CD4-positive, alpha-beta T cell treated with Interleukin-15 for 4 hours (primary cell): Measurements from ENCODE around the gene DNAJC12.
"Not testable (repeated sequence)": the region's sequence is repeated elsewhere in the genome, so short reads cannot be mapped to it uniquely, and the experiment has no call there.

Experiments
- DNase-seq: peaks from one replicate; pipeline ENCODE4 v3.0.0-alpha.2; 2020; ENCODE audit warnings: low spot score

Gene DNAJC12

DNA sequence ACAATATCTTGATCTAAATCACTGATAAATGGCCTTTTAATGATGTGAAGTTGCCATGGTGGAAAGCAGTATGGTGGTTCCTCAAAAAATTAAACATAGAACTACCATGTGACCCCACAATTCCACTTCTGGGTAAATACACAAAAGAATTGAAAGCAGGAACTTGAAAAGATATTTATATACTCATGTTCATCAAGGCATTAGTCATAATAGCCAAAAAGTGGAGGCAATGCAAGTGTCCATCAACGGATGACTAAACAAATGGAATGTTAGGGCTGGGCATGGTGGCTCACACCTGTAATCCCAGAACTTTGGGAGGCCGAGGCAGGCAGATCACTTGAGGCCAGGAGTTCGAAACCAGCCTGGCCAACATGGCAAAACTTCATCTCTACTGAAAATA lies 2.0 kb upstream of the DNAJC12 start:
- no peak for DNase-seq

DNA sequence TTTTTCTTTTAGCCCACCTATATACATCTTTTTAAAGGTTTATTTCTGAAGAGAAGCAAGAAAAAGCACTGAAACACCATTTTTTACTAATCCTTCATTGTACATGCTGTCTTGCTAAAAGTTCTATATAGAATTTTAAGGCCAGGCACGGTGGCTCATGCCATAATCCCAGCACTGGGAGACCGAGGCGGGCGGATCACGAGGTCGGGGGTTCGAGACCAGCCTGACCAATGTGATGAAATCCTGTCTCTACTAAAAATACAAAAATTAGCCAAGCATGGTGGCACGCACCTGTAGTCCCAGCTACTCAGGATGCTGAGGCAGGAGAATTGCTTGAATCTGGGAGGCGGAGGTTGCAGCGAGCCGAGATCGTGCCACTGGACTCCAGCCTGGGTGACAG lies 1.5 kb upstream of the DNAJC12 start:
- not testable (repeated sequence) for DNase-seq

DNA sequence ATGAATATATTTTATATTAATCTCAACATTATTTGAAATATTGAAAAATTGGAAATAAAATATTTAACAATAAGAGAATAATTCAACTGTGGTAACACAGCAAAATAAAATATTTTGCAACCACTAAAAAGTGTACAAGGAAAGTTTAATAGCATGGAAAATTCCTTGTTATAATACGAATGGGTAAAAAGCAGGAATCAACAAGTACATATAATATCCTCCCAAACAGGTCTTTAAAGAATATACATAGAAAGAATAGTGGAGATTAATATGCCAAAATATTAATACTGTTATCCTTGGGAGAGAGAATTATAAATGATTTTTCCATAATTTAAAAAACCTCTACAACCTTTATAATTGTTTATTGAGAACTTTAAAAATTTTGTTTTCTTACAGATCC lies 1.0 kb downstream of the DNAJC12 start:
- DNase-seq = no peak

DNA sequence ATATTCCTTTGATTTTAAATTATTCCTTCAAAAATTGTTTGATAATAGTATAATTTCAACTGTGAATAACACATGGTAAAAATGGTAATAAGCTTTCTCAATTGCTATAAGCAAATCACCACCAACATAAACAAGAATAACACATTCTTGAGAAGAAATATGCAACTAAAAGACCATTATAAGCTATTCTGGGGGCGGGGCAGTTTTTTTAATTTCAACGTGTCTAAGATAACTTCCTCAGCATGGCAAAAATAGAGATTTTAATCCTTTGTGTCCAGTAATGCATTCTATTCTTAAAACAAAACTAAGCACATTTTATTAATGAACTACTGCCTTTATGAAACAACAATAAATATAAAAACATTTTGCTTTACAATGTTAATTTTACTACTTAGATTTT lies 1.5 kb downstream of the DNAJC12 start:
- no peak for DNase-seq

DNA sequence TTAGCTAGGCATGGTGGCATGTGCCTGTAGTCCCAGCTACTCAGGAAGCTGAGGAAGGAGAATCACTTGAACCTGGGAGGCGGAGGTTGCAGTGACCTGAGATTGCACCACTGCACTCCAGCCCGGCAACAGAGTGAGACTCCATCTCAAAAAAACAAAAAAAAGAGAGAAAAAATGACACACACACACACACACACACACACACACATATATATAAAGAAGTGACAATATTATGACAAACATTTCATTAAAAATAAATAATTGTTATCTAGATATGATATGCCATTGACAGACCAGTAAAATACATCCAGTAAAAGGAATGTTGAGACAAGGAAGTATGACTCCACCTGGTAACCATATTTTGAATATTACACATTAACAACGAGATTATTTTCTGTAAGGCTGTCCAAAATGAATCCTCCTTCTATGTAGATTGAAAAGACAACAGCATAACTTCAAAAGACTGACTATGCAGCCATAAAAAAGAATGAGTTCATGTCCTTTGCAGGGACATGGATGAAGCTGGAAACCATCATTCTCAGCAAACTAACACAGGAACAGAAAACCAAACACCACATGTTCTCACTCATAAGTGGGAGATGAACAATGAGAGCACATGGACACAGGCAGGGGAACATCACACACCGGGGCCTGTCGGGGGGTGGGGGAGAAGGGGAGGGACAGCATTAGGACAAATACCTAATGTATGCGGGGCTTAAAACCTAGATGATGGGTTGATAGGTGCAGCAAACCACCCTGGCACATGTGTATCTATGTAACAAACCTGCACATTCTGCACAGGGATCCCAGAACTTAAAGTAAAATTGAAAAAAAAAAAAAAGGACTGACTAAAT lies 2.2 kb downstream of the DNAJC12 start:
- not testable (repeated sequence) for DNase-seq

DNA sequence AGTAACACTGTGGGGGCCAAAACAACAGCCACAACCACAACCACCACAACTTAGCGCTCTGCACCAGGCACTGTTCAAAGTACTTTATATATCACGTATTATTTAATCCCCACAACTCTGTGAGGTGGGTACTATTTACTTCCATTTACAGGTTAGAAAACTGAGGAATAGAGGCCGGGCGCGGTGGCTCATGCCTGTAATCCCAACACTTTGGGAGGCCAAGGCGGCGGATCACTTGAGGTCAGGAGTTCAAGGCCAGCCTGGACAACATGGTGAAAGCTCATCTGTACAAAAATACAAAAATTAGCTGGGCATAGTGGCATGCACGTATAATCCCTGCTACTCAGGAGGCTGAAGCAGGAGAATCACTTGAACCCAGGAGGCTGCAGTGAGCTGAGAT lies 3.6 kb downstream of the DNAJC12 start:
- DNase-seq = no peak

DNA sequence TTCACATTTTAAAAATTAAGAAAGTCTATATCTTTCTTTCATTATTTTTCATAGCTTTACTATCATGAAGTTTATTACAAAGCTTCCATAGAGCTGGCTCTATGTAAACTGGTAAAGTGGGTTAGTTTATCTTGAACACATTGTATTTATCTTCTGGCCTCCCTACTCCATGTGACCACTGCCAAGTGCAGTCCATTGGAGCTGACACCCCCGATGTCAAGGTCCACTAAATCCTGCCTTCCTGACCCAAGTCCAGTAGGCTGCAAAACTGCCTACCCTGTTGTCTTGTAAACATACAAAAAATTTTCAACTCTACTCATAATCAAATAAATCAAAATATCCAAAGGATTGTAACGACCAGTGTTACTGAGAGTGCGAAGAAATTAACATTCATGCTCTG lies 10.2 kb downstream of the DNAJC12 start:
- DNase-seq = no peak

GRCh38 chr10:67819768-67820204 lies 18.2 kb downstream of the DNAJC12 start:
- no peak for DNase-seq

DNA sequence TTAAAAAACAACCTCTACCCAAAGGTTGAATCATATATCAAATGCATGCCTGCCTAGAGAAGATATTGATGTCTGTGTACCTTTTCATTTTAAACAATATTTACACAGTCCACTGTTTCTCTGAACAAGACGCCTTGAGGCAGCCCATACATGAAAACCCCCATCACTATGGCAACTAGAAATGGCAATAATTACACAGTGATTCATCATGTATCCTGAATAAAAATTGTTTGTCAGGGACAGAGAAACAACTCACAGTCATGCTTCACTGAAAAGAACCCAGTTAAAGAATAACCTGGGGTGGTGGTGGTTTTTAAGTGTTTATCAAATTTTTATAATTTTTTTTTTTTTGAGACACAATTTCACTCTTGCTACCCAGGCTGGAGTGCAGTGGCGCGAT lies 19.7 kb downstream of the DNAJC12 start:
- DNase-seq = no peak

GRCh38 chr10:67816719-67817118 lies 21.3 kb downstream of the DNAJC12 start:
- DNase-seq = no peak

DNA sequence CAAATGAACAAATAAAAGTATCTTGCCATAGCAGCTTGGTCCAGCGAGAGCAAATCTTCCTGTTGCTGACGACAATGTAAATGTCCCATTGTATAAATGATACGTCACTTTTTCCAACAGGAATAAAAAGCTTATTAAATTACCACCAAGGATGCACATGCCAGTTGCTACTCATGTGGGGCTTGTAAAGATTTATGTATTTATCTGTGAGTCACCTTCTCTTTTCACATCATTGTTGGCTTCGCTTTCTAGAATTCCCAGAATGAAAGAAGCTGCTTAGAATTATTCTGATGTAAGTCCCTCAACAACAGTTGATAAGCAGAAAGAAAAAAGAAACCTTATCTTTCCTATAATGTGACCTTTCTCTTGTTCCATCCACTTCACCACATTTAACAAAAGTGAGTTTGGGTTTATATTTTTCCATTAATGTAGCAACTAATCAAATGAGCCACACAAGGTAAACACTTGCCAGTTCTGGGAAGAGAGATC lies 22.4 kb downstream of the DNAJC12 start:
- no peak for DNase-seq

DNA sequence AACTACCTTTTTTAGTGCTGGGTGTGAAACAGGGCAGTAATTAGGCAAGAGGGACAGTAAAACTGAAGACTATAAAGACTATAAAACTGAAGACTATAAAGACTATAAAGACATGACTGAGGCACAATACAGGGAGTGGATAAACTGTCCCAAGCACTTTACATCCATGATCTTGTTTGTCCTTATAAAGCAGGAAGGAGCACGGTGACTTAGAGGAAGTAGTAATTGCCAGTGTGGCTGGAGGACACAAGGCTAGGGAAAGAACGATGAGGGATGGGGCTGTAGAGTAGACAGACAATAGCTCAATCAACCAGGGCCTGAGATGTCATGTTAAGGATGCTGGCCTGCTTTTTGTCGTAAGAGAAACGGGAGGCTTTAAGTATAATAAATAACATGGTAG lies 26.0 kb downstream of the DNAJC12 start:
- no peak for DNase-seq

GRCh38 chr10:67809107-67809506 lies 28.9 kb downstream of the DNAJC12 start:
- no peak for DNase-seq

GRCh38 chr10:67808704-67809103 lies 29.3 kb downstream of the DNAJC12 start:
- DNase-seq = no peak

- no peak for DNase-seq
Observed at GRCh38 chr10:67807855-67808456, 30.0 kb downstream of the DNAJC12 start.

DNA sequence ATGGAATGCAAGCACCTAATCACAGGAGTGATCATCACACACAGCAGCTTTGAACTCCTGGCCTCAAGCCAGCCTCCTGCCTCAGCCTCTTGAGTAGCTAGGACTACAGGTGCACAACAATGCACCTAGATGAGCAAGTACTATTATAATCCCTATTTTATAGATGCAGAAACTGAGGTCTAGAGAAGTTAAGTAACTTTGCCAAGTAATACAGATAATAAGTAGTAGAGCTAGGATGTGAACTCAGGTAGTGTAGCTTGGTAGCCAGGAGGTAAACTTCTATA lies 33.7 kb downstream of the DNAJC12 start:
- DNase-seq = no peak

DNA sequence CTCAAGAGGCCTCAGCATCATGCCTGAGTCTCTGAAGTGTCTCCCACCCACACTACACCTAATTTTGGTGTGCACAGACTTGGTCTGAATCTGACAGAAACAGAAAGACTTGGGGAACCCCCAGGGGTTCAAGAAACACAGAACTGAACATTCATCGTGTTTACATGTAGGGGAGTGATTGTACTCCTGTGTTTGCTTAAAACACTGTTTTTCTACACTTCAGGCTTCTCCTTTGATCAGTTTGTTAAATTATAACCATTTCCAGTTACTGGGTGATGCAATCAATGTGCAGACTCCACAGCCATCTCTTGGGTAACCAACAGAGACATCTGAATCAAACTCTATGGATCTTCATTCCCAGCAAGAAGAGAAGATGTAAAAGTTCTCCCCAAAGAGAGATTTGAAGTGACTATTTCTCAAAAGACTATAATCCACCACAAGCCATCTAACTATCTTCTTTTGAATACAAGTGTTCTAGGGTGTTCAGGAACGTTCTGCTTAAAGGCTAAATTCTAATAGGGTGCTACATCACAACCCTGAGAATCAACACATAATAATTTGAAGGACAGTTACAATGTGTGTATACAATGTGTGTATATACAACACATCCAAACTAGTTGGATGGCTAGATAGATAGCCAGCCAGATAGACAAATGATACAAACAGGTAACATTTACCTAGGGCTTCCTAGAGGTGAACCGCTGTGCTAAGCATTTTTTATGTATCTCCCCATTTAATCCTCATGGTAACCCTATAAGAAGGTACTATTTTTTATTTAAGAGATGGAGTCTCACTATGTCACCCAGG lies 34.2 kb downstream of the DNAJC12 start:
- DNase-seq = no peak

GRCh38 chr10:67802767-67803538 lies 35.0 kb downstream of the DNAJC12 start:
- DNase-seq = no peak

DNA sequence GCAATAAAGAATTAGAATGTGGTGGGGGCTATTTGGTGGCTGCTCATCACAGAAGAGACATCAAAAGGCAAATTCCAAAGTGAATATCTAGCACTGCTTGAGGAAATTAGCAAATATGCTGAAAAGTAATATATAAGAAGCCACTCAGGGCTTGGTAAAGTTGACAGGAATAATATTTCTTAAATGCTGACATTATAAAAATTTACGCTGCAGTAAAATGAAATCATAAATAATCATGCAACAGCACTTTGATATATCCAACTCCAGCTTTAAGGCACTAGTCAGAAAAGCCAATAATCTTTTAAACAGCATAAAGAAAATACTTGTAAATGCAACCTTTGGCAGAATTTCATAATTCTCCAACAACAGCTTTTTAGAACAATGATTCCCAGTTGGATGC lies 36.9 kb downstream of the DNAJC12 start:
- no peak for DNase-seq

DNA sequence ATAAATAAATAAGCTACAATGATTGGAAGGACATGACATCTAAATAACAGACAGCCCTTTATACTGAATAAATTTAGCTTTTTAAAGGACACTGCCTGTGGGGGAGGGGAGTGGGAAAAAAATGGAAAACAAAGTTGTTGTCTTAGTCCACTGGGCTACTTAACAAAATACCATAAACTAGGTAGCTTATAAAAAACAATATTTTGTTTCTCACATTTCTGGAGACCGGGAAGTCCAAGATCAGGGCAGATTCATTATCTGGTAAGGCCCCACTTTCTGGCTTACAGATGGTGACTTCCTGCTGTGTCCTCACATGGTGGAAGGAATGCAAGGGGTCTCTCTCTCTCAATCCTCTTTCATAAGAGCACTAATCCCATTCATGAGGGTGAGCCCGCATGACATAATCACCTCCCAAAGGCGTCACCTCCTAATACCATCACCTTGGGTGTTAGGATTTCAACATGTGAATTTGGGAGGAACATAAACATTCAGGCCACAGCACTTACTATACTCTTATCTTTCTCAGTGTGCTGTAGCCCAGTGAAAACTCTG lies 43.0 kb downstream of the DNAJC12 start:
- no peak for DNase-seq

DNA sequence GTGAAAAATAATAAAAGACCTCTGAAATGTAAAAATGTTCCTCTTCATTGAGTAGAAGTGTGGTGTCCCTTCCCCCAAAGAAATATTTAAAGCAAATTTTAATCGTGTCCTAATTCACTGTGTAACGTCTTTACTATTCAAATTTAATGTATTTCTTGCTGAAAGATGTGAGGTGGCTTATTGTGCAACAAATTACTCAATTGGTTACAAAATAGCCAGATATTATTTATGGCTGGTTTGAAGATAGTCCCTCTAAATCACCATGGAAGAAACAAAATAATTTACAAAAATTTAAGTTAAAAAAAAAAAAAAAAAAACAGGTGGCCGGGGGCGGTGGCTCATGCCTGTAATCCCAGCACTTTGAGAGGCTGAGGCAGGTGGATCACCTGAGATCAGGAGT lies 43.7 kb downstream of the DNAJC12 start:
- DNase-seq = no peak

- DNase-seq = no peak
Observed at GRCh38 chr10:67793313-67793712, 44.7 kb downstream of the DNAJC12 start.
